ENCODE data around the gene FKBP7. TPM values are rescaled to one million over a fixed set of nuclear protein-coding genes. Genes with fewer than 3 reads are reported as not detected.

The FKBP7 gene
- total and polyA plus RNA-seq, 2 of the 13 experiments (the other 11 are each of a cell fraction or from before 2014, with no cell fraction given): 12.4 to 14.8 TPM

- H4K20me1 ChIP-seq (ENCODE audit: insufficient read depth, low read length): peaks cover 14% of the 10 kb centered on the region; the same call in 1 of the 2 replicates
- CTCF ChIA-PET (ENCODE audit: low intra/inter-chr PET ratio, low total read pairs): no interaction called here
- no peak for FAIRE-seq
- H3K36me3 ChIP-seq (replicated peaks in 1 of 2; ENCODE audit: control insufficient read depth in 1 of 2, insufficient read depth in 2 of 2, low read length in 2 of 2): peaks cover 6 to 29% of the 10 kb centered on the region in 2 experiments
- no peak for DNase-seq (ENCODE audit: low spot score)
- no TSS peak for BruUV-seq (replicated peaks)
- H3K9me3 ChIP-seq (ENCODE audit: low read length): no peaks in the 10 kb centered on the region
- no CpG with 5 or more reads among the region's 25 CpGs for WGBS (ENCODE audit: low lambda C conversion rate)
- POLR2A ChIA-PET: interaction anchor here (0.9 to 3.9 kb wide), 29 partner anchors 8 to 1186 kb away, joined by 3 to 97 read pairs (median 5); partner anchors contain the start of genes FKBP7, NFE2L2, PLEKHA3 and RBM45
- H3K4me2 ChIP-seq (ENCODE audit: low read depth, low read length): peak overlapping the region; percentile 85
- in situ Hi-C loops (cut with HindIII; ENCODE audit: extremely low pct_ligation_motif_present, low pct_unique_long_range_greater_than_20kb): no loop called here
- no peaks in the 10 kb centered on the region; a peak in 1 of 5 replicates for H3K27me3 ChIP-seq (ENCODE audit: control insufficient read depth in 1 of 2, insufficient read depth in 2 of 2, low read length in 2 of 2)
- no peak overlapping the region for H2AFZ ChIP-seq (ENCODE audit: low read length)
- H3K4me3 ChIP-seq (replicated peaks in 1 of 3; ENCODE audit: insufficient read depth in 1 of 3, low read depth in 2 of 3, low read length in 3 of 3): peak overlapping the region; percentile 75 to 88 (median 82)
- peak overlapping the region; percentile 96 for H3K27ac ChIP-seq (ENCODE audit: extremely low read length, insufficient read depth, low read length)
- intact Hi-C loops (cut with micrococcal nuclease; ENCODE audit: unreplicated experiment): loop anchor here (1.0 to 10.0 kb wide), 4 partner anchors 36 to 1053 kb away; no protein-coding TSS in a partner anchor
- no peak for ATAC-seq
- H3K9ac ChIP-seq (ENCODE audit: insufficient read depth, low read depth, low read length): peak overlapping the region; percentile 98
- peaks cover 26% of the 10 kb centered on the region for H3K79me2 ChIP-seq (ENCODE audit: insufficient read depth, low read length)
- peaks cover 33% of the 10 kb centered on the region for H3K4me1 ChIP-seq (ENCODE audit: insufficient read depth, low read length)
- no peak for TF ChIP-seq UBTF (CRISPR knock-in tag; IDR thresholded peaks at IDR 0.05)
- TF ChIP-seq ZMYM2 (CRISPR knock-in tag; IDR thresholded peaks at IDR 0.05): no peak
- no peak for TF ChIP-seq KLF6 (CRISPR knock-in tag; IDR thresholded peaks at IDR 0.05)
- TF ChIP-seq ZNF367 (CRISPR knock-in tag; IDR thresholded peaks at IDR 0.05; ENCODE audit: borderline replicate concordance): no peak
- no peak for TF ChIP-seq SIX4 (CRISPR knock-in tag; IDR thresholded peaks at IDR 0.05)
- TF ChIP-seq SKIL (CRISPR knock-in tag; IDR thresholded peaks at IDR 0.05; ENCODE audit: borderline replicate concordance): no peak
- no peak; the same call in 1 of the 2 replicates for TF ChIP-seq ARHGAP35 (CRISPR knock-in tag; IDR thresholded peaks at IDR 0.05; ENCODE audit: borderline replicate concordance)
- TF ChIP-seq FOXP1 (IDR thresholded peaks at IDR 0.05): no peak
- TF ChIP-seq FOXP1 (CRISPR knock-in tag; IDR thresholded peaks at IDR 0.05): no peak
- TF ChIP-seq RFXANK (CRISPR knock-in tag; IDR thresholded peaks at IDR 0.05): no peak
- no peak for TF ChIP-seq PTBP1 (IDR thresholded peaks at IDR 0.05; ENCODE audit: low read depth, low read length, poor library complexity, severe bottlenecking)
- TF ChIP-seq SSRP1 (CRISPR knock-in tag; IDR thresholded peaks at IDR 0.05): no peak
- TF ChIP-seq MAZ (IDR thresholded peaks at IDR 0.05; ENCODE audit: borderline replicate concordance, low read depth, low read length): no peak
- TF ChIP-seq MAZ (CRISPR knock-in tag; IDR thresholded peaks at IDR 0.05; ENCODE audit: low read depth): no peak
- no peak for TF ChIP-seq ZNF510 (CRISPR knock-in tag; IDR thresholded peaks at IDR 0.05; ENCODE audit: low read depth)
- no peak for TF ChIP-seq SYNCRIP (IDR thresholded peaks at IDR 0.05; ENCODE audit: insufficient read depth, low read depth, low read length)
- peak; percentile 73; the same call in 1 of the 2 replicates for TF ChIP-seq ZNF770 (CRISPR knock-in tag; IDR thresholded peaks at IDR 0.05)
- no peak for TF ChIP-seq MTERF4 (CRISPR knock-in tag; IDR thresholded peaks at IDR 0.05)
- no peak; the same call in 1 of the 2 replicates for TF ChIP-seq MAX (IDR thresholded peaks at IDR 0.05)
- TF ChIP-seq RXRA (CRISPR knock-in tag; IDR thresholded peaks at IDR 0.05): no peak
Observed at GRCh38 chr2:178450524-178450773, 28.0 kb downstream of the FKBP7 start.
